Measurements from ENCODE around the gene POLE2.
"Not testable (repeated sequence)": the region's sequence is repeated elsewhere in the genome, so short reads cannot be mapped to it uniquely, and the experiment has no call there.

POLE2 gene

DNA sequence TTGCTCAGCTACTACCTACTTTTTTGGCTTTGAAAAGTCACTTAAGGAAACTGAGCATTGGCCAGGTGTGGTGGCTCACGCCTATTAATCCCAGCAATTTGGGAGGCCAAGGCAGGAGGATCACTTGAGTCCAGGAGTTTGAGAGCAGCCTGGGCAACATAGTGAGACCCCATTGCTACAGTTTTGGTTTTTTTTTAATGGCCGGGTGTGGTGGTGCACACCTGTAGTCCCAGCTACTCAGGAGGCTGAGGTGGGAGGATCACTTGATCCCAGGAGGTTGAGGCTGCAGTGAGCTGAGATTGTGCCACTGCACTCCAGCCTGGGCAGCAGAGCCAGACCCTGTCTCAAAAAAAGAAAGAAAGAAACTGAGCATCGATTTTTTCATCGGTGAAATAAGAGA lies 47.7 kb upstream of the POLE2 start:
- TF ChIP-seq ZNF121 (tag by site-specific recombination; IDR thresholded peaks at IDR 0.05): peak; percentile 66
- H3K4me1 ChIP-seq (ENCODE audit: control insufficient read depth, insufficient read depth, low read length); H3K9me3 ChIP-seq (ENCODE audit: control insufficient read depth, insufficient read depth, low read depth, low read length); POLR2A ChIA-PET; H3K4me3 ChIP-seq (ENCODE audit: low read depth, low read length); H3K36me3 ChIP-seq (ENCODE audit: control insufficient read depth in 2 of 2, insufficient read depth in 1 of 2, low read length in 2 of 2); H3K27ac ChIP-seq (ENCODE audit: extremely low read depth, low read depth, low read length): not testable (repeated sequence)
- CTCF ChIA-PET: interaction anchor here (0.7 kb wide), 1 partner anchor 98 kb away, joined by 3 read pairs; no protein-coding TSS in a partner anchor

- no peaks in the 10 kb centered on the region for H3K4me1 ChIP-seq (ENCODE audit: control insufficient read depth, insufficient read depth, low read length)
- no peaks in the 10 kb centered on the region for H3K36me3 ChIP-seq (ENCODE audit: control insufficient read depth in 2 of 2, insufficient read depth in 1 of 2, low read length in 2 of 2)
- no peak for TF ChIP-seq ZSCAN16 (tag by site-specific recombination; IDR thresholded peaks at IDR 0.05)
- TF ChIP-seq ZNF121 (tag by site-specific recombination; IDR thresholded peaks at IDR 0.05): no peak
- TF ChIP-seq, protein P1, sequence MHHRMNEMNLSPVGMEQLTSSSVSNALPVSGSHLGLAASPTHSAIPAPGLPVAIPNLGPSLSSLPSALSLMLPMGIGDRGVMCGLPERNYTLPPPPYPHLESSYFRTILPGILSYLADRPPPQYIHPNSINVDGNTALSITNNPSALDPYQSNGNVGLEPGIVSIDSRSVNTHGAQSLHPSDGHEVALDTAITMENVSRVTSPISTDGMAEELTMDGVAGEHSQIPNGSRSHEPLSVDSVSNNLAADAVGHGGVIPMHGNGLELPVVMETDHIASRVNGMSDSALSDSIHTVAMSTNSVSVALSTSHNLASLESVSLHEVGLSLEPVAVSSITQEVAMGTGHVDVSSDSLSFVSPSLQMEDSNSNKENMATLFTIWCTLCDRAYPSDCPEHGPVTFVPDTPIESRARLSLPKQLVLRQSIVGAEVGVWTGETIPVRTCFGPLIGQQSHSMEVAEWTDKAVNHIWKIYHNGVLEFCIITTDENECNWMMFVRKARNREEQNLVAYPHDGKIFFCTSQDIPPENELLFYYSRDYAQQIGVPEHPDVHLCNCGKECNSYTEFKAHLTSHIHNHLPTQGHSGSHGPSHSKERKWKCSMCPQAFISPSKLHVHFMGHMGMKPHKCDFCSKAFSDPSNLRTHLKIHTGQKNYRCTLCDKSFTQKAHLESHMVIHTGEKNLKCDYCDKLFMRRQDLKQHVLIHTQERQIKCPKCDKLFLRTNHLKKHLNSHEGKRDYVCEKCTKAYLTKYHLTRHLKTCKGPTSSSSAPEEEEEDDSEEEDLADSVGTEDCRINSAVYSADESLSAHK (tag by site-specific recombination; IDR thresholded peaks at IDR 0.05): no peak
- ChIA-PET POLR2A (no interaction called here), CTCF (interaction anchor here (0.6 kb wide), 1 partner anchor 70 kb away, joined by 4 read pairs; no protein-coding TSS in a partner anchor)
- H3K9me3 ChIP-seq (ENCODE audit: control insufficient read depth, insufficient read depth, low read depth, low read length): no peaks in the 10 kb centered on the region
- no peak overlapping the region for H3K4me3 ChIP-seq (ENCODE audit: low read depth, low read length)
- H3K27ac ChIP-seq (ENCODE audit: extremely low read depth, low read depth, low read length): no peak overlapping the region
Measured at GRCh38 chr14:49733836-49734235, 45.8 kb upstream of the POLE2 start.

DNA sequence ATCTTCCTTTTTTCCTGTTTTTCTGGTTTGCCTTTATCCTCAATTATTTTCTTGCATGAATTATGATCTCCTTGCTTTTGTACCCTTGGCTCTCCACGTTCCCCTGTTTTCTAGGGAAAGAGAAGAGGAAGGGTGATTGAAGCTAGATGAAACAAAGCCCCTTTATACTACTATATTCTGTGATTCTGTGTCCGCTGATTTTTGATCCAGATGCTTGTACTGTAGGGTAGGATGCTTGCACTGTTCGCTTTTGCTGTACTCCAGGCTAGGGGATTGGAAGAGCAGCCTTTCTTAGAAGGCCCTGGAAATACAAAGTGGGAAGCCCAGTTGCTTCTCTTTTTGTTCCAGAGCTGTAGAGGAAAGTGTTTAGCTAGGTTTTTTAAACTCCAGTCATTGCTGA lies 44.9 kb upstream of the POLE2 start:
- ChIA-PET CTCF (interaction anchor here (0.6 to 0.7 kb wide), 4 partner anchors 11 to 866 kb away, joined by 3 to 4 read pairs (median 4); no protein-coding TSS in a partner anchor), POLR2A (no interaction called here)
- H3K4me1 ChIP-seq (ENCODE audit: control insufficient read depth, insufficient read depth, low read length): no peaks in the 10 kb centered on the region
- no peak for TF ChIP-seq IKZF3 (tag by site-specific recombination; IDR thresholded peaks at IDR 0.05)
- no peak for TF ChIP-seq ZNF629 (tag by site-specific recombination; IDR thresholded peaks at IDR 0.05)
- no peak for TF ChIP-seq ZNF792 (tag by site-specific recombination; IDR thresholded peaks at IDR 0.05)
- TF ChIP-seq ZNF544 (tag by site-specific recombination; IDR thresholded peaks at IDR 0.05): no peak
- no peak for TF ChIP-seq ZSCAN30 (tag by site-specific recombination; IDR thresholded peaks at IDR 0.05)
- TF ChIP-seq YY2 (tag by site-specific recombination; IDR thresholded peaks at IDR 0.05): no peak
- no peak for TF ChIP-seq SALL2 (tag by site-specific recombination; IDR thresholded peaks at IDR 0.05; ENCODE audit: borderline replicate concordance)
- no peak for TF ChIP-seq ZNF266 (tag by site-specific recombination; IDR thresholded peaks at IDR 0.05; ENCODE audit: low read depth)
- TF ChIP-seq PRDM1 (tag by site-specific recombination; IDR thresholded peaks at IDR 0.05): no peak
- no peak for TF ChIP-seq ZNF677 (tag by site-specific recombination; IDR thresholded peaks at IDR 0.05)
- TF ChIP-seq SP2 (tag by site-specific recombination; IDR thresholded peaks at IDR 0.05): no peak
- TF ChIP-seq ZNF791 (tag by site-specific recombination; IDR thresholded peaks at IDR 0.05): no peak
- no peak for TF ChIP-seq ZNF785 (tag by site-specific recombination; IDR thresholded peaks at IDR 0.05)
- no peak for TF ChIP-seq KLF9 (tag by site-specific recombination; IDR thresholded peaks at IDR 0.05; ENCODE audit: low read depth)
- TF ChIP-seq GLIS2 (tag by site-specific recombination; IDR thresholded peaks at IDR 0.05): no peak
- TF ChIP-seq, protein P2, sequence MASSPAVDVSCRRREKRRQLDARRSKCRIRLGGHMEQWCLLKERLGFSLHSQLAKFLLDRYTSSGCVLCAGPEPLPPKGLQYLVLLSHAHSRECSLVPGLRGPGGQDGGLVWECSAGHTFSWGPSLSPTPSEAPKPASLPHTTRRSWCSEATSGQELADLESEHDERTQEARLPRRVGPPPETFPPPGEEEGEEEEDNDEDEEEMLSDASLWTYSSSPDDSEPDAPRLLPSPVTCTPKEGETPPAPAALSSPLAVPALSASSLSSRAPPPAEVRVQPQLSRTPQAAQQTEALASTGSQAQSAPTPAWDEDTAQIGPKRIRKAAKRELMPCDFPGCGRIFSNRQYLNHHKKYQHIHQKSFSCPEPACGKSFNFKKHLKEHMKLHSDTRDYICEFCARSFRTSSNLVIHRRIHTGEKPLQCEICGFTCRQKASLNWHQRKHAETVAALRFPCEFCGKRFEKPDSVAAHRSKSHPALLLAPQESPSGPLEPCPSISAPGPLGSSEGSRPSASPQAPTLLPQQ (tag by site-specific recombination; IDR thresholded peaks at IDR 0.05): no peak
- no peak for TF ChIP-seq BCL11A (tag by site-specific recombination; IDR thresholded peaks at IDR 0.05; ENCODE audit: low read depth)
- no peak for TF ChIP-seq ZNF423 (tag by site-specific recombination; IDR thresholded peaks at IDR 0.05)
- no peak for TF ChIP-seq ZNF23 (tag by site-specific recombination; IDR thresholded peaks at IDR 0.05; ENCODE audit: borderline replicate concordance)
- no peak for TF ChIP-seq ZNF114 (tag by site-specific recombination; IDR thresholded peaks at IDR 0.05)
- H3K27ac ChIP-seq (ENCODE audit: extremely low read depth, low read depth, low read length): no peak overlapping the region
- no peaks in the 10 kb centered on the region for H3K36me3 ChIP-seq (ENCODE audit: control insufficient read depth in 2 of 2, insufficient read depth in 1 of 2, low read length in 2 of 2)
- no peaks in the 10 kb centered on the region for H3K9me3 ChIP-seq (ENCODE audit: control insufficient read depth, insufficient read depth, low read depth, low read length)
- H3K4me3 ChIP-seq (ENCODE audit: low read depth, low read length): no peak overlapping the region

All from HEK293 (cell line).